HG02852 (cell line): ENCODE data around the gene TCF7L2.

Experiments used
- ATAC-seq: cut with Tn5 transposase; IDR thresholded peaks from one replicate; pipeline ENCODE4 v1.9.1; 2021; ENCODE audit warnings: mild to moderate bottlenecking, moderate library complexity; ENCODE audit not compliant: unreplicated experiment

The TCF7L2 gene

DNA sequence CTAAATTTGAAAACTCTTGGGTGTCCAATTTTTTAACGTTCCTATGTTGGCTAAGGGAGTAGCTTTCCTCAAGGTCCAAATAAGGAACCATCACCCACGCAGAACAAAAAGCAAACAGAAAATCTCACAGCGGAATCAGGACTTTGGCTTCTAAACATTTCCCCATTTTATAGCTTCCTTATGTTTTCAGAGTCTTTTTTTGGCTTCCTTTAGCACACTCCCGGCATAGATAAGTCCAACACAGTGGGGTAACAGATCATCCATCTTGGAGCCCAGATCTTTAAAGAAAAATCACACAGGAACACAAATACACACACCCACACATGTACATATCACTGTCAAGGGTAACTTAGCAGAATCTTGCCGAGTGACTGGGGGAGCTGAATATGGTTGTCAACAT is 4.2 kb upstream of the TCF7L2 start:
- no peak for ATAC-seq

DNA sequence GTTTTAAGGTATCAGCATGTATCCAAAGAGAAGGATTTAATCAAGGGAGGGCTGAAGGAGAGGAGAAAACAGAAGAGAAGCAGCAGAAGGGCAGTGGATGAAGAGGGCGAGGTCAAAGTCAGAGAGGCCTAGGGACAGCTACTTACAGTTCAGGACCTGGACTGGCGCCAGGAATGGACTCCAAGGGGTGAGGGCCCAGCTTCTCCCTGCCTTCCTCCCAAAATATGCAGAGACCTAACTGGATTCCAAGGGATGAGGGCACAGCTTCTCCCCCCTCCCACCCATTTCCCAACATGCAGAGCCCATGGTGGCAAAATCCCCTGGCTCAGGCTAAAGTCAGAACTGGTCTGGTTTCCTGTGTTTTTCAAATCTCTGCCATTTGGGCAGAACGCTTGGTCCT is 3.4 kb upstream of the TCF7L2 start:
- no peak for ATAC-seq

DNA sequence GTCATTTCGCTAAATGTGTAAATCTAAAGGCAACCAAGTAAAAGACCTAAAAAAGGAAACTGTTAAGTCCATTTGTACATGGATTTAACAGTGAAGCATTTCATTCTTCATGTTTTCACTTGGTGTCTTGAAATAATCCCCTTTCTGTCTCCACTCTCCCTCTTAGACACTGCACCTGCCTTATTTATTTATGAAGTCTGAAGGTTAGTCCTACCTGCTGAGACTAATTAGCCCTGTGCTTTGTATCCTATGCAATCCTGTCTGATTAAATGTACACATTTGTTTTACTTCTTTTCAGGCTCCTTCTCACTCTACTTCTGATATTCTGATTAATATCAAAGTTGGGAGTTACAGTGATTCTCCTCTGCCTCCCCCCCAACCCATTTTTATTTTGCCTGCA is 1.9 kb upstream of the TCF7L2 start:
- ATAC-seq = no peak

DNA sequence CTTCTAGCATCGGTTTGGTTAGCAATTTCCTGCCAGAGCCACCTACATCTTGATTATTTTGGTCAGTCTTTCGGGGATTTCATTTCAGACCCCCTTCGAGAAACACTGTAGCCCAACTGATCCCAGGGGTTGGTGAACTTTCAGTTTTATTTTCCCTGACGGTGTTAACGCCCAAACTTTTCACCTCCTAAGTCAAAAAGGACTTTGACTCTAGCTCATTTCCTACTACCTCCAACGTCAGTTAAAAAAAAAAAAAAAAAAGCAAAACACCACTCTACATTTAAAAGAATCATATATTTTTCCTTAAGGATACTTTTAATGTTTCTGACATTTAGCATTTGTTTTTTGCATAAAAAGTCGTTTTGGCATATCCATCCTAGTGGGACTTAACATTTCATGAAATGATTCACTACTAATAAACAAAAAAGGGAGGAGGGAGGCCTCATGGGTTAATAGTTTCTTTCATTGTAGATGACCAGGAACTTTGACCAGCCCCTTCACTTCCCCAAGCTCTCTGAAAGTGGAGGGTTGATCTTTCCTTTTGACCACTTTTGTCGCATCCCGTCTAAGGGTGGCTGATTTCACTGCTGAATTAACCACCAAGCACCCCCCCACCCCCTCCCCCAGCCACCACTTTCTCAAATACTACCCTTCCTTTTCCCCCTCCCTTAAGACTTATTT is 764 bp upstream of the TCF7L2 start:
- no peak for ATAC-seq

DNA sequence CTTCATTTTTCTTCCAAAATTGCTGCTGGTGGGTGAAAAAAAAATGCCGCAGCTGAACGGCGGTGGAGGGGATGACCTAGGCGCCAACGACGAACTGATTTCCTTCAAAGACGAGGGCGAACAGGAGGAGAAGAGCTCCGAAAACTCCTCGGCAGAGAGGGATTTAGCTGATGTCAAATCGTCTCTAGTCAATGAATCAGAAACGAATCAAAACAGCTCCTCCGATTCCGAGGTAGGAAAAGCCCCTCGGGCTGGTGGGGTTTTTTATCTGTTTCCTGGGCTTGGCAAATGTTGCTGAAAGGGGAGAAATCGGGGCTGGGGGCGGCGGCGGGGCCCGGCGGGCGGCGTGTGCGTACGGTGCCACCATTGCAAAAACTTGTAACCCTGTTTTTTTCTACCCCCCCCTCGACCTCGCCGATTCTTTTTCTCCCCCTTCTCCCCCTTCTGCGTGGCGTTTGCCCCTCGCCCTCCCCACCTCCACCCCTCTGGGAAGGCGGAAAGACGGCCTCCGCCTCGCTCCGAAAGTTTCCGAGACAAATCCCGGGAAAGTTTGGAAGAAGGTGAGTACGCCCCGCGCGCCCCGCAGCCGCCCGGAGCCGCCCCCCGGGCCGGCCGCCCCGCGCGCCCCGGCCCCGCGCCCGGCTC is 789 bp downstream of the TCF7L2 start:
- ATAC-seq = no peak

DNA sequence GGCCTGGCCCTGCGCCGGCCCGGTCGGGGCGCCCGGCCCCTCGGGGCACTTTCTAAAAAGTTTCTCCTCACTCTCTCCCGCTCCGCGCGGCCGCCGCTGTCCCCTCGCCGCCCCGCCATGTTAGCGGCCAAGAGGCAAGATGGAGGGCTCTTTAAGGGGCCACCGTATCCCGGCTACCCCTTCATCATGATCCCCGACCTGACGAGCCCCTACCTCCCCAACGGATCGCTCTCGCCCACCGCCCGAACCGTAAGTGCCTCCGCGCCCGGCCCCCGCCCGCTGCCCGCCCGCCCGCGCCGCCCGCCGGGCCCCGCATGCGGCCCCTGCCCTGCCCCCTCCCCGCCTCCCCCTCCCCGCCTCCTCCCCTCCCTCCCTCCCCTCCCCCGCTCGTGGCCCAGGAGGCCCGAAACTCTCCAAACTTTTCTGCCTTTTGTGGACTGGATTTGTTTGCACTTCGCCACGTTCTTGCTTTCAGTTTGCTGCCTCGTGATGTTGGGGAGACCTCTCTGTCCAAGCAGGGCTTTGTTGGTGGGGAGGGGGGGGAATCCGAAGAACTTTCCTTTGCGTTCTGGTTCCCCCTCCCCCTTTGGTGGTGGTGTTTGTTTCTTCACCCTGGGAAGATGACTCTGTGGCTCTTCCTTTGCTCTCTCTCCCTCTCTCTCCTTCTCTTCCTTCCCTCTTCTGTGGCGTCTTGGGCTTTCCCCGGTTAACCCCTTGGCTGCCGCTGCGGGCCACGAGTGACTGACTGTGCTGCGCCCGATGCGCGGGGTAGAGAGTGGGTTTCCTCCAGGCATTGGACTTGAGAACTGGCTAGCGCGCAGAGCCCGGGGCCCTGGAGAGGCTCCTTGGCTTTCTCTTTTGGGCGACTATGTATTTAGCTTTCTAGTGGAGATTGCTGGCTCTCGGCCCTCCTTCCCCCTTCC is 1.6 kb downstream of the TCF7L2 start:
- ATAC-seq = no peak

DNA sequence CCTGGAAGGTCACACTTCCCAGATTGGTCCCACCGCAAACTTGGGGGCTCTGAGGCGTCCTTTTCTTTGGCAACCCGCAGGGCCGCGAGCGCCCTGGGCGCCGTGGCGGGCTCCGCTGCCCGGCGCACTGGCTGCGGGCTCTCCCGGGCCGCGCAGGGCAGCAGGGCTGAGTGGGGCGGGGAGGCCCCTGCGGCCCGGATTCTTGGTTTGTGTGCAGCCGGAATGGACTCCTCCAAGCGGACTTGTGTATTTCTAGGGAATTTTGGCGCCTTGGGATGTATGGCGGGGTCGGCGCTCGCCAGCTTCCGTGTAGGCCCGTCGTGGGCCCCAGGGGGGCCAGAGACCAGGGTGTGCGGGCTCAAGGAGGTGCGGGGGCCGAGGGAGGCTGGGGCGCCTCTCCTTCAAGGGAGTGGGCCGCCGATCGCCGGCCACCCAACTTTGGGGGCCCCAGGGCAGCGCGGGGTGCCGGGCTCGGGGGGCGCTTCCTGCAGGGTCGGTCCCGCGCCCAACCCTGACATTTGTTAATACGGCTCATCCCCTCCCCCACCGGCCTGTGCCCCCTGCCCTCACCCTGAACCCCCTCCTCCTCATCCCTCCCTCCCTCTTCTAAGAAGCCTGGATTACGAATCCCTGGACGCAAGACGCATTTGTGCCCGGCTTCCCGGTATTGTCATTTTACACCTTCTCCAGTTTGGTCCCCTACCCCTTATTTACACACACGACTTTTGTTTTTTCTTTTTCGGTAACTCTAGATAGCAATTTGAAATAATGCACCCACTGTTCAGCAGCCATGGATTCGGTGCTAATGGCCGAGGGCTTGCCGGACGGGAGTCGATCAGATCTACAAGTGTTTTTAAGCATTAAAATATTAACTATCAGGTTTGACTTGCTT is 2.5 kb downstream of the TCF7L2 start:
- no peak for ATAC-seq

DNA sequence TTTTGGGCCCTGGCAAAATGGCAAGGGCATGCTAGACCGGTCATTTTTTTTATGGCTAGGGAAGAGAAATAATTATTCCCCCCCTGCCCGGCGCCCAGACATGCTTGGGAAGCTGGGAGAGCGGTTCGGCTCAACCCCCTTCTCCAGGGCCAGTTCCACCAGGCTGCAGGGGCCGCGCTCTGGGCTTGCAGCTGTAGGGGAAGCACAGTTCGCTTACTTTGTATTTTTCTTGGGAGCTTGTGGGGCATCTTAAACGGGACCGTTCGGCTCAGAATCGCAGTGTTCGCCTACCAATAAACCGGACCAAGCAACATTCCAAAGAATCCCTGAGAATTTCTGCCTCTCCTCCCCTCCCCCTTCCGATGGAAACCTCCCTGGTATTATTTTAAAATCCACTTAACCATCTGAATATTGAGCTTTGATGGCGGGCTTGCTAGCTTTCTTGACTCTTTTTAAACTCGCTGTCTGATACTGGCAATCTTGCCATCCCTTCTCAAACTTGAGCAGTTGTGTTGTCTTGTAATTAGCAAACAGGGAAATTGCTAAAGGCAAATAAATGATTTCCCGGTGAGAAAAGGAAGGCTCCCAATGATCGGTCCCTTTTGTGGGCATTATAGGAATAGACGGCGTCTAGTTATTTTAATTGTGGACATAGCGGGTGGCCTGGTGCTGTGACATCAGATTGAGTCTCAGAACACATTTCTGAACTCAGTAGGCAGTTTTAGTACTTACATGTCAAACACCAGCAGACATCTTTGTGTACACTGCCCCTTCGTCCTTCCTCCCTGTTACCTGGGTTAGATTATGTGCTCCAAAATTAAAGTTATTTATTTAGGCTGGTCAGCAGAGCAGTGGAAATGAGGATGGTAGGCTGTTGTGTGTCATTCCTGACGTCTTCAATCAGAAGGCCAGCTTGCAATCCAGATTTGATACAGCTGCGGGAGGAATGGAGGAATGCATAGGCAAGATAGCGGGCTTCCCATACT is 3.4 kb downstream of the TCF7L2 start:
- ATAC-seq = no peak

DNA sequence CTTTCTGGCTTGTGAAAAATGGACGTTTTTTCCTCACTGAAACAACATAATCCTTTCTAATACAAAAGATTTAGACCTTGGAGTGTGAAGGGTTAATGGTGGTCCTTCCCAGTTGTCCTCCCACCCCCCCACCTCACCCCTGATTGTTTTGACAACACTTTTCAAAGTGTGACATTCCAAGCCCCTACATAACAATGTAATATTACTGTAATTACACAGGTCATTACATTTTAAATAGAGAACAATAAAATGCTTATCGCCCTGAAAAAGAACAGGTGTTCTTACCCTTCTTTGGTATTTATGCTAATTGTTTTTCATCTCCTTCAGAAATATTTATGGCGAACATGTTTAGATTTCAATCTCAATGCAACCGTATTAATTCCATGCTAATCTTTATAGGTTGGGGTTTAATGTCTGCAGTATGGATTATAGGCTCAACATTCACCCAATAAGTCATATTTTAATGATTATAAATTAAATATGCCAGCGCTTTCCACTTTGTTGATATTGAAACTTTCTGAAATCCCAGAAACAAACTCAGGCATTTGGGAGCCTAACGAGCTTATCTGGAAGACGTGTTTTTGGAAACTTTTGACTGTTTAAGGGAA is 5.0 kb downstream of the TCF7L2 start:
- no peak for ATAC-seq

DNA sequence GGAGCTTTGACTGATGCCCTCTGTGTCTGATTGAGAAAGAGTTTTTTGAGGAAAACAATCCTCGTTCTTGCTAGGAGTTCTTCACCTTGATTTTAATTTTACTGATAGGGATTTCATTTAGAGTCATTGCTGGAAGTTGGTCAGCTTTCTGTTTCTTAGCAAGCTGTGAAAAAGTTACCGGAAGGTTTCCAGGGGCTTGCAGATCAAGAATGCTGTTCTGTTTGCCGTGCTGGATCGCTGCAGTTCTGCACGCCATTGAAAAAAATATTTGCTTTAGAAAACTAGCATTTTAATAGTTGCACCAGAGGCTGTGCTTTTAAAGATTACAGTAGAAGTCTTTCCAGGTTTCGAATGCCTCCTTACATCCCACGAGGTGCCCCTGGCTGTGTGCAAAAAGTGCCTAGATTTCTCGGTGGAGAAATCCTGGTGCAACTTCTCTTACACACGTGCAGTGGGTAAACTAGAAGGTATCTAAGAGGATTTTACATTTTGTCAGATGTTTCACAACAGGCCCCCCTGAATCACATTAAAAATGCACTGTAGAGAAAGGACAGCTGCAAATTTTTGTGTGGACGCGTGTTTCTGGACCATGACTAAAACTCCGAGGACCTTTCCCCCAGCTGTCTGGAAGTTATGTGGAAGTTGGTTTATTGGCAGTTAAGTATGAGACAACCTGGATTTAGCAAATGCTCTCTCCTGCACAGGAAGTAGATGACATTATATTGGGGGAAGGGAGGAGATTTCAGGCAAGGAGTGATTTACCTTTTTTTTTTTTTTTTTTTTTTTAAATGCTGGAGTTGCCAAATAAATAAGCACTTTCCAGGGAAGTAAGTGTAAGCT is 5.8 kb downstream of the TCF7L2 start:
- no peak for ATAC-seq

DNA sequence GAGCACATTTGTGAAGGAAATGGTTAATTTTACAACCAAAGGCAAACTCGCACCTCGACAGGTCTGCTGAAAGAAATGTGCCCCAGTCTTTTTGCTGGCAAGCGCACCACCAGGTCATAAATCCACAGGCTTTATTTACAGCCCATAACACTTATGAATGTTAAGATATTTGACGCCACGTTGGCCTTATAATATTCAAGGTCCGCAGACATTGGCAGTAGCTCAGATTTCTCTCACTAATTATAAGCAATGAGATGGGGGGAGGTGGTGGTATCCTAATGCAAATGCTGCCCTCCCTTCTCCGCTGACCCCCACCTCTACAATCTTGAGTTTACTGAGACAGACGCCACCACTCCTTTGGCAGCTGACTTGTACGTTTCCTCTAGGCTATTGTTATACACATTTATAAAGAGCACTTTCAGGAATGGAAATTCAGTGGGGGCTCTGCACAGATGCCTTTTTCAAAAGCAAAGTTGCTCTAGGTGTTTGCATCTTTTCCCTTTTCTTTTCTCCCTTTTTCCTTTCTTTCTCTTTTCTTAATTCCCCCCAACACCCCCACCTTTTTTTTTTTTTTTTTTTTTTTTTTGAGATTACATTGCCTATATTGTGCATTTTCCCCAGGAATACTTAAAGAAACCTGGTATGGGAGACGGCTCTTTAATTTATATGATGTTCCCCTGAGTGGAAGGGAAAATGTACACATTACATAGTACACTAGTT is 6.7 kb downstream of the TCF7L2 start:
- no peak for ATAC-seq

DNA sequence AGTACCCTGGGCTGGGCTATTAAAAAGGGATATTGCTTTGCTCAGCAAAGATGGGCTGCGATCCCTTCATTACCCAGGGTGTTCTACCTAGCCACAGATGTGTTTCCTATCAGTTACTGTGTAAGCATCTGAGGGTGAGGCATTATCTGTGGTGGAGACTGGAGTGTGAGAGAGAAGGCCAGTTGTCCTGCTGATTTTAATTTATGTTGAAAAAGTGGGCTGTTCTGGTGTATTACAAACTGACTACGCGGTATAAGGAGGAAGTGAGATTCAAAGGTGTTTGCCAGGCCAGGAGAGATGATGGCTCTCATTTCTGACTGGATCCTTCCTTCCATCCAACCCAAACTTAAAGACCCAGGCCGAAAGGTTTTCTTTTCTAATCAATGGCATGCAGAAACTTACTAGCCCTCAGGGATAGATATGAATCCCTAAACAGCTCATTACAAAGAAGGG is 7.6 kb downstream of the TCF7L2 start:
- no peak for ATAC-seq

DNA sequence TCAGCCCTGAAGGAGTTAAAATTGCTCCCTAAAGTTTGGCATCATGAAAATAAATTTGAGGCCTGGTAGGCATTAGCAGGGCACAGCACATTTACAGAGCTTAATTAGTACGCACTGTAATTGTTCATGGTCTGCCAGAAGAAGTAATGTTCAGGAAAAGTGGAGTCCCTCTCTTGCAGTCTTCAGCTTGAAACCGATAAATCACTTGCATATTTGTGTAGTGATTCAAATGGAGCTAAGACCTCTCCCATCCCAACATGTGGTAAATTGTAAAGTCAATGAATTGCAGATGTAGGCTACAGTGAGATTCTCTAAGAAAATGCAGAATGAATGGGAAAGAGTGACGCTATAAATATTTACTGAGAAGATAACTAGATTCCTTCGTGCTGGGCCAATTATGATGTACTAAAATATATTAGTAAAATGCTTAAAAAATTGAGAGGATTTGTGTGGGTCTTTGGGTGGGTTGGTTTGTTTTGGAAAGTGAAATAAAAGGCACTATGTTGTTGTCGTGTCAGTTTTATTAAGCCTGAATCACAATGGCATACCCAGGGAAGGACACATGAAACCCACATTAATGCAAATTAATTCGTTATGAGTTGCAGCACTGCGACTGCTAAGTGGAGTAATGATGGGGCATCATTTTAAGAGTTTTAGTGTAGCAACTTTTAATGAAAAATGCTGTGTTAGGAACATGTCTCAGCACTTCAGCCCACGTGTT is 8.4 kb downstream of the TCF7L2 start:
- no peak for ATAC-seq

DNA sequence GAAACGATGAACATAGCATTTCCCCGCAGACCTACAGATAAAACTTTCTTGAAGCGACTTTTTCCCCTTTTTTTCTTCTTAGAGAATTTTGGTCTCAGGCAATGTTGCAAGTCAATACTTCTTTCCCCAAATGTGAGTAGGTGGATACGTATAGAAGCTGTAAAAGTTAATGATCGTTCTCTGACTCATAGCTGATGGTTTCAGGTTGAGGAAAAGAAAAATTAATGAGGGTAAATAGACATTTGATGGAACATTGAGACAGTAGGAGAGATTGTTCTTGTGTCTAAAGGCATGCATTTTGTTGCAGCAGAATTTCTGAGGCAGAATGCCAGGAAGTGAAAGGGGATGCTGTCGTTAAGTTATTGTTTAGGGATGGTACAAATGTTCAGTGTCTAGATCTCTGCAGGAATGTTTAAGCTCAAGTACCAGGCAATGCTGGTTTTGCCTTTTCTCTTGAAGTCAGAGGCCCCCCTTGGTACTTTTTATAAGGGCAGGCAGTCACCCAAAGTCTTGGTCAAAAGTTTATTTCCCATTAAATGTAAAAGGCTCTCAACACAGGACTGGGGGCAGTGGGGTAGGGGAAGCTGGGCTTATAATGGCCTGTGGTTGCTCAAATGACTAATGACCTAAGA is 9.3 kb downstream of the TCF7L2 start:
- ATAC-seq = no peak

DNA sequence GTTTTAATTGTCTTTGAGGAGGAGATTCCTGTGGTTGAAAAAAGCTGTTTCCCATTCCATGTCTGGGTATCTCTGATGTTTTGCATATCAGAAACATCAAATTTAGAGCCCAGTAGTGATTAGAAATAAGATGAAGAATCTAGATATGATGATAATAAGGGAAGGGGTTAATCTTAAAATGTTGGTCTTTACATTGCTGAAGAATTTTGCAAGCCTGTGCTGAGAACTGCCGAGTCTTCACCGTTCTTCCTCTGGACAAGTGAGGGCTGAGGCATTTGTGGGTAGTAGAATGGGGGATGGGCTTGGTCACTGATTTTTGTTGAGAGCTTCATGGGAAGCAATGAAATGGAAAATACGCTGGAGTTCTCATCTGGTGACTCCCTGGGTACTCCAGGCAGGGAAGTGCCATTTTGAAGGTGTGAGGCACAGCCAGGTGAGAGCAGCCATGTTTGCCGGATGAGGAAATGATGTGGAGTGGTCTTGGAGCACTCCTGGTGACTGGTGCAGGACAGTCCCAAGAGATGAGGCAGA is 10.2 kb downstream of the TCF7L2 start:
- ATAC-seq = no peak

DNA sequence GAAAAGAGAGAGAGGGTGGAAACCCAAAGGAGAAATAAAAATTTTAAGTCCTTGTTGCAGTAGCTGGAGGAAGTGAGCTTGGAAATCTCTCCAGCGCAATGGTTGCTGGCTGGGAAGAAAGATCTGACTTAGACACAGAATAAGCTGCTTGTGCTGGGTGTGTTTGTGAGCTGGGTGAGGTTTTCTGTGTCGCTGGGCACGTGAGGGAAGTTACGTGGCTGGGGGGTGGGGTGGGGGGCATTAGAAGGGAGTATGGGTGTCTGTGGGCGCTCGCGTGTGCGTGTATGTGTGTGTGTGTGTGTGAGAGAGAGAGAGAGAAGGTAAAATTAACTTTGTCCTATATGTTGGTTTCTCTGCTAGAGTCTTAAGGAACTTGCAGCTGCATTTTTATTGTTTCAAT is 11.6 kb downstream of the TCF7L2 start:
- no peak for ATAC-seq
